AG08396 (cell line): Measurements from ENCODE around the gene PCDHA3.
A peak's percentile ranks its signal among the peaks of the same experiment; 100 is the strongest.
"Not testable (repeated sequence)": the region's sequence is repeated elsewhere in the genome, so short reads cannot be mapped to it uniquely, and the experiment has no call there.

ENCODE experiments used
- DNase-seq: peaks from one replicate; pipeline ENCODE4 v3.0.0; 2012; ENCODE audit warnings: low spot score, mixed read lengths

Gene PCDHA3

DNA sequence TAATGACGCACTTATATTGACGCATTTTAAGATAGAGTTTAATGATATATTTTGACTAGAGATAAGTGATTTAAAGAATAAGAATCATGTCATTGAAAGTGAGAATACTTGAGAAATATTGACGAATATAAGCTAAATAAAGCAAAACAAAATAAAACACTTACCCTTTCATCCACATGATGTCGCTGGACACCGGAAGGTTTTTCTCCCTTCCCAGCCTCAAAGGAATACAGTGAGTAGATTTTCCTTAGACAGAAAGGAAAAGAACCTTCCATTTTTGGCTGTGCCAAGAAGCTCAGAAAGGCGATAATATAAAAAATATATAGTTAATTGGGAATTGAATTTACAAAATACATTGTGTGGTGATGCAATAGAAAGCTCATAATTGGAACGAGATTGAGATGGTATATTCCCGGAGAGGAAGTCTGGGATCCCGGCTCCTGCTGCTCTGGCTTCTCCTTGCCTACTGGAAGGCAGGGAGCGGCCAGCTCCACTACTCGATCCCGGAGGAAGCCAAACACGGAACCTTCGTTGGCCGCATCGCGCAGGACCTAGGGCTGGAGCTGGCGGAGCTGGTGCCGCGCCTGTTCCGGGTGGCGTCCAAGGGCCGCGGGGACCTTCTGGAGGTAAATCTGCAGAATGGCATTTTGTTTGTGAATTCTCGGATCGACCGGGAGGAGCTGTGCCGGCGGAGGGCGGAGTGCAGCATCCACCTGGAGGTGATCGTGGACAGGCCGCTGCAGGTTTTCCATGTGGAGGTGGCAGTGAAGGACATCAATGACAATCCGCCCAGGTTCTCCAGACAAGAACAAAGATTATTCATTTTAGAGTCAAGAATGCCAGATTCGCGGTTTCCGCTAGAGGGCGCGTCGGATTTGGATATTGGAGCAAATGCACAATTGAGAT lies 20.8 kb downstream of the PCDHA3 start, which contains the start of gene PCDHA5:
TSS of gene PCDHA5 (plus strand) at position 239 of the 906 bp plus-strand sequence.
- peak; percentile 41 for DNase-seq

DNA sequence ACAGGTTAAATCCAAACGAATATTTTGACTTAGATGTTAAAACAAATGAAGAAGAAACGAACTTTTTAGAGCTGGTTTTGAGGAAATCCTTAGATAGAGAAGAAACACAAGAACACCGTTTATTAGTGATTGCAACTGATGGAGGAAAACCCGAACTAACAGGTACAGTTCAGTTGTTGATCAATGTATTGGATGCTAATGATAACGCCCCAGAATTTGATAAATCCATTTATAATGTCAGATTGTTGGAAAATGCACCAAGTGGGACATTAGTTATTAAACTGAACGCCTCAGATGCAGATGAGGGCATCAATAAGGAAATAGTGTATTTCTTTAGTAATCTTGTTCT lies 21.4 kb downstream of the PCDHA3 start:
- DNase-seq = no peak

DNA sequence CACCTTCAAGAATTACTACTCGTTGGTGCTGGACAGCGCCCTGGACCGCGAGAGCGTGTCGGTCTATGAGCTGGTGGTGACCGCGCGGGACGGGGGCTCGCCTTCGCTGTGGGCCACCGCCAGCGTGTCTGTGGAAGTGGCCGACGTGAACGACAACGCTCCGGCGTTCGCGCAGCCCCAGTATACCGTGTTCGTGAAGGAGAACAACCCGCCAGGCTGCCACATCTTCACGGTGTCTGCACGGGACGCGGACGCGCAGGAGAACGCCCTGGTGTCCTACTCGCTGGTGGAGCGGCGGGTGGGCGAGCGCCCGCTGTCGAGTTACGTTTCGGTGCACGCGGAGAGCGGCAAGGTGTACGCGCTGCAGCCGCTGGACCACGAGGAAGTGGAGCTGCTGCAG lies 22.1 kb downstream of the PCDHA3 start:
- not testable (repeated sequence) for DNase-seq

DNA sequence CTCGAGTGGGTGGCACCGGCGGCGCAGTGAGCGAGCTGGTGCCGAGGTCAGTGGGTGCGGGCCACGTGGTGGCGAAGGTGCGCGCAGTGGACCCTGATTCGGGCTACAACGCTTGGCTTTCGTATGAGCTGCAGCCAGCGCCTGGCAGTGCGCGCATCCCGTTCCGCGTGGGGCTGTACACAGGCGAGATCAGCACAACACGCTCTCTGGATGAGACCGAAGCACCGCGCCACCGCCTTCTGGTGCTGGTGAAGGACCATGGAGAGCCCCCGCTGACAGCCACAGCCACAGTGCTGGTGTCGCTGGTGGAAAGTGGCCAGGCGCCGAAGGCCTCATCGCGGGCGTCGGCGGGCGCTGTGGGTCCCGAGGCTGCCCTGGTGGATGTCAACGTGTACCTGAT lies 22.6 kb downstream of the PCDHA3 start:
- no peak for DNase-seq

DNA sequence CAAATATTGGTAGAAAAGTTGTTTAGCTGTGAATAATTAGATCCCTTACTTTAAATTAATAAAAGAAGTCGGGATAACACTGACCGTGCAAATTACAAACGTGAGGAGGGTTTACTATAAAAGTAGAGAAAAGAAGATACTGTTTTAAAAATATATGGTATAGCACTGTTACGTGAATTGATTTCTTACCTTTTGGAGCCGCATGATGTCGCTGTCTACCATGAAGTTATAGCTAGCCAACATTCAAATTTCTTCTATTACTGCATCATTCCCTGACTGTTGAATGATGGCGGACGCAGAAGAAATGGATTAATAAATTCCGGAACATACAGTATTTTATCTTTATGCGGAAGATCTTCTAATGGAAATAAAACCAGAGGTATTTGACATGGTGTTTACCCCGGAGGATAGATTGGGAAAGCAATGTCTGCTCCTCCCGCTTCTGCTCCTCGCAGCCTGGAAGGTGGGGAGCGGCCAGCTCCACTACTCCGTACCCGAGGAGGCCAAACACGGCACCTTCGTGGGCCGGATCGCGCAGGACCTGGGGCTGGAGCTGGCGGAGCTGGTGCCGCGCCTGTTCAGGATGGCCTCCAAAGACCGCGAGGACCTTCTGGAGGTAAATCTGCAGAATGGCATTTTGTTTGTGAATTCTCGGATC lies 27.0 kb downstream of the PCDHA3 start, which contains the start of gene PCDHA6:
TSS of gene PCDHA6 (plus strand) at position 257 of the 658 bp plus-strand sequence. CDS start at position 389, 132 bp downstream.
- DNase-seq = no peak

DNA sequence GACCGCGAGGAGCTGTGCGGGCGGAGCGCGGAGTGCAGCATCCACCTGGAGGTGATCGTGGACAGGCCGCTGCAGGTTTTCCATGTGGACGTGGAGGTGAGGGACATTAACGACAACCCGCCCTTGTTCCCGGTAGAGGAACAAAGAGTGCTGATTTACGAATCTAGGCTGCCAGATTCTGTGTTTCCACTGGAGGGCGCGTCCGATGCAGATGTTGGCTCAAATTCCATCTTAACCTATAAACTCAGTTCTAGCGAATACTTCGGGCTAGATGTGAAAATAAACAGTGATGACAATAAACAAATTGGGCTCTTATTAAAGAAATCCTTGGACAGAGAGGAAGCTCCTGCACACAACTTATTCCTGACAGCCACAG lies 27.5 kb downstream of the PCDHA3 start:
- DNase-seq = no peak

DNA sequence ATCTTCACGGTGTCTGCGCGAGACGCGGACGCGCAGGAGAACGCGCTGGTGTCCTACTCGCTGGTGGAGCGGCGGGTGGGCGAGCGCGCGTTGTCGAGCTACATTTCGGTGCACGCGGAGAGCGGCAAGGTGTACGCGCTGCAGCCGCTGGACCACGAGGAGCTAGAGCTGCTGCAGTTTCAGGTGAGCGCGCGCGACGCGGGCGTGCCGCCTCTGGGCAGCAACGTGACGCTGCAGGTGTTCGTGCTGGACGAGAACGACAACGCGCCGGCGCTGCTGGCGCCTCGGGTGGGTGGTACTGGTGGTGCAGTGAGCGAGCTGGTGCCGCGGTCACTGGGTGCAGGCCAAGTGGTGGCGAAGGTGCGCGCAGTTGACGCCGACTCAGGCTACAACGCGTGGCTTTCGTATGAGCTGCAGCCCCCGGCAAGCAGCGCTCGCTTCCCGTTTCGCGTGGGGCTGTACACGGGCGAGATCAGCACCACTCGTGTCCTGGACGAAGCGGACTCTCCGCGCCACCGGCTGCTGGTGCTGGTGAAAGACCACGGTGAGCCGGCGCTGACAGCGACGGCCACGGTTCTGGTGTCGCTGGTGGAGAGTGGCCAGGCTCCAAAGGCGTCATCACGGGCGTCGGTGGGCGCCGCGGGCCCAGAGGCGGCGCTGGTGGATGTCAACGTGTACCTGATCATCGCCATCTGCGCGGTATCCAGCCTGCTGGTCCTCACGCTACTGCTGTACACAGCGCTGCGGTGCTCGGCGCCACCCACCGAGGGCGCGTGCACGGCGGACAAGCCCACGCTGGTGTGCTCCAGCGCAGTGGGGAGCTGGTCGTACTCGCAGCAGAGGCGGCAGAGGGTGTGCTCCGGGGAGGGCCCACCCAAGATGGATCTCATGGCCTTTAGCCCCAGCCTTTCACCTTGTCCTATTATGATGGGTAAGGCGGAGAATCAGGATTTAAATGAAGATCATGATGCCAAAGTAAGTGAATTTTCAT lies 28.9 kb downstream of the PCDHA3 start:
- DNase-seq = not testable (repeated sequence)

DNA sequence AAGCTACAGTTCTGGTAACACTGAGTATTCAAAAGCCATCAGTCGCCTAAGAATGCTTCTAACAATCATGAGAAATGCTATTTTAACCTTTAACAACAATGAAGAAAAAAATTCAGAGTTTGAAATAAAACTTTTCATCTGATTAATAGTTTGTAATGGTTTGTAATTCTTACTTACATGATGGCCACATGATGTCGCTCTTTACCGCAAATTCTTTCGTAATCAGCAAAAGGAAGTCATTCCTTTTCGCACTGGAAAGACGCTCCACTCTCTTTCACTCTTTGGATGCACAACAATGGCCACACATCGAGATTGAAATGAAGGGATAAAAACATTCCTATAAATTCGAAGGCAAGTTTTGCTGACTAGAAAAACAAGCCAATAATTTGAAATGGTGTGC lies 33.1 kb downstream of the PCDHA3 start, which contains the start of gene PCDHA7:
TSS of gene PCDHA7 (plus strand) at position 277 of the 400 bp plus-strand sequence. CDS start at position 392, 115 bp downstream.
- peak; percentile 26 for DNase-seq

DNA sequence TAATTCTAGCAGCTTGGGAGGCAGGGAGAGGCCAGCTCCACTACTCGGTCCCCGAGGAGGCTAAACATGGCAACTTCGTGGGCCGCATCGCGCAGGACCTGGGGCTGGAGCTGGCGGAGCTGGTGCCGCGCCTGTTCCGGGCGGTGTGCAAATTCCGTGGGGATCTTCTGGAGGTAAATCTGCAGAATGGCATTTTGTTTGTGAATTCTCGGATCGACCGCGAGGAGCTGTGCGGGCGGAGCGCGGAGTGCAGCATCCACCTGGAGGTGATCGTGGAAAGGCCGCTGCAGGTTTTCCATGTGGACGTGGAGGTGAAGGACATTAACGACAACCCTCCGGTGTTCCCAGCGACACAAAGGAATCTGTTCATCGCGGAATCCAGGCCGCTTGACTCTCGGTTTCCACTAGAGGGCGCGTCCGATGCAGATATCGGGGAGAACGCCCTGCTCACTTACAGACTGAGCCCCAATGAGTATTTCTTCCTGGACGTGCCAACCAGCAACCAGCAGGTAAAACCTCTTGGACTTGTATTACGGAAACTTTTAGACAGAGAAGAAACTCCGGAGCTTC lies 33.7 kb downstream of the PCDHA3 start:
- DNase-seq = not testable (repeated sequence)

DNA sequence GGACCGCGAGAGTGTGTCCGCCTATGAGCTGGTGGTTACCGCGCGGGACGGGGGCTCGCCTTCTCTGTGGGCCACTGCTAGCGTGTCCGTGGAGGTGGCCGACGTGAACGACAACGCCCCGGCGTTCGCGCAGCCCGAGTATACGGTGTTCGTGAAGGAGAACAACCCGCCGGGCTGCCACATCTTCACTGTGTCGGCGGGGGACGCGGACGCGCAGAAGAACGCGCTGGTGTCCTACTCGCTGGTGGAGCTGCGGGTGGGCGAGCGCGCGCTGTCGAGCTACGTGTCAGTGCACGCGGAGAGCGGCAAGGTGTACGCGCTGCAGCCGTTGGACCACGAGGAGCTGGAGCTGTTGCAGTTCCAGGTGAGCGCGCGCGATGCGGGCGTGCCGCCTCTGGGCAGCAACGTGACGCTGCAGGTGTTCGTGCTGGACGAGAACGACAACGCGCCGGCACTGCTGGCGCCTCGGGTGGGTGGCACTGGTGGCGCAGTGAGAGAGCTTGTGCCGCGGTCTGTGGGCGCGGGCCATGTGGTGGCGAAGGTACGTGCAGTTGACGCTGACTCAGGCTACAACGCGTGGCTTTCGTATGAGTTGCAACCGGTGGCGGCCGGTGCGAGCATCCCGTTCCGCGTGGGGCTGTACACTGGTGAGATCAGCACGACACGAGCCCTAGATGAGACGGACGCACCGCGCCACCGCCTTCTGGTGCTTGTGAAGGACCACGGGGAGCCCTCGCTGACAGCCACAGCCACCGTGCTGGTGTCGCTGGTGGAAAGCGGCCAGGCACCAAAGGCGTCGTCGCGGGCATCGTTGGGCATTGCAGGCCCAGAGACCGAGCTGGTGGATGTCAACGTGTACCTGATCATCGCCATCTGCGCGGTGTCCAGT lies 35.0 kb downstream of the PCDHA3 start:
- no peak for DNase-seq

DNA sequence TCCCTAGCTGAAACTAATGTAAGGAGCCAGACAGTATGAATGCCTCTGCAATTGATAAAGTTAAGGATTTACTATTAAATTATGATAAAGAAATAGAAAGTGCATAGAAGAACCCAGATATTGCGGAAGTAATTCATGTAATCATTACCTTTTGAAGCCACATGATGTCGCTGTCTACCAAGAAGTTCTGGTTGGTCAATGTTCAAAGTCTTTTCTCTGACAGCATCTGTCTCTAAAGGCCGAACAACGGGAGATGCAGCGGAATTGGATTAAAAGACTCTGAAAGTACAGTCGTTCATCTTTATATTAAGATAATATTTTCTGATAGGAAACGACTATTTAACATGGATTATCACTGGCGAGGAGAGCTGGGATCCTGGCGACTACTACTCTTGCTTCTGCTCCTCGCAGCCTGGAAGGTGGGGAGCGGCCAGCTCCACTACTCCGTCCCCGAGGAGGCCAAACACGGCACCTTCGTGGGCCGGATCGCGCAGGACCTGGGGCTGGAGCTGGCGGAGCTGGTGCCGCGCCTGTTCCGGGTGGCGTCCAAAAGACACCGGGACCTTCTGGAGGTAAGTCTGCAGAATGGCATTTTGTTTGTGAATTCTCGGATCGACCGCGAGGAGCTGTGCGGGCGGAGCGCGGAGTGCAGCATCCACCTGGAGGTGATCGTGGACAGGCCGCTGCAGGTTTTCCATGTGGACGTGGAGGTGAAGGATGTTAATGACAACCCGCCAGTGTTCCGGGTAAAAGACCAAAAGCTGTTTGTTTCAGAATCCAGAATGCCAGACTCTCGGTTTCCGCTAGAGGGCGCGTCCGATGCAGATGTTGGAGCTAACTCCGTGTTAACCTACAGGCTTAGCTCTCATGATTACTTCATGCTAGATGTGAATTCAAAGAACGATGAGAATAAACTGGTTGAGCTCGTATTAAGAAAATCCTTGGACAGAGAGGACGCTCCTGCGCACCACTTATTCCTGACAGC lies 40.4 kb downstream of the PCDHA3 start, which contains the start of gene PCDHA8:
TSS of gene PCDHA8 (plus strand) at position 210 of the 985 bp plus-strand sequence. CDS start at position 345, 135 bp downstream.
- DNase-seq = no peak

DNA sequence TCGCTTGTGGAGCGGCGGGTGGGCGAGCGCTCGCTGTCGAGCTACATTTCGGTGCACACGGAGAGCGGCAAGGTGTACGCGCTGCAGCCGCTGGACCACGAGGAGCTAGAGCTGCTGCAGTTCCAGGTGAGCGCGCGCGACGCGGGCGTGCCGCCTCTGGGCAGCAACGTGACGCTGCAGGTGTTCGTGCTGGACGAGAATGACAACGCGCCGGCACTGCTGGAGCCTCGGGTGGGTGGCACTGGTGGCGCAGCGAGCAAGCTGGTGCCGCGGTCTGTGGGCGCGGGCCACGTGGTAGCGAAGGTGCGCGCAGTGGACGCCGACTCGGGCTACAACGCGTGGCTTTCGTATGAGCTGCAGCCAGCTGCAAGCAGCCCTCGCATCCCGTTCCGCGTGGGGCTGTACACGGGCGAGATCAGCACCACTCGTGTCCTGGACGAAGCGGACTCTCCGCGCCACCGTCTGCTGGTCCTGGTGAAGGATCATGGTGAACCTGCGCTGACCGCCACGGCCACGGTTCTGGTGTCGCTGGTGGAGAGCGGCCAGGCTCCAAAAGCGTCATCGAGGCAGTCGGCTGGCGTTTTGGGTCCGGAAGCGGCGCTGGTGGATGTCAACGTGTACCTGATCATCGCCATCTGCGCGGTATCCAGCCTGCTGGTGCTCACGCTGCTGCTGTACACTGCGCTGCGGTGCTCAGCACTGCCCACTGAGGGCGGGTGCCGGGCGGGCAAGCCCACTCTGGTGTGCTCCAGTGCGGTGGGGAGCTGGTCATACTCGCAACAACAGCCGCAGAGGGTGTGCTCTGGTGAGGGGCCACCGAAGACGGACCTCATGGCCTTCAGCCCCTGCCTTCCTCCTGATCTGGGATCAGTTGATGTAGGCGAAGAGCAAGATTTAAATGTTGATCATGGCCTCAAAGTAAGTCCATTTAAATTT lies 42.2 kb downstream of the PCDHA3 start:
- DNase-seq = no peak

DNA sequence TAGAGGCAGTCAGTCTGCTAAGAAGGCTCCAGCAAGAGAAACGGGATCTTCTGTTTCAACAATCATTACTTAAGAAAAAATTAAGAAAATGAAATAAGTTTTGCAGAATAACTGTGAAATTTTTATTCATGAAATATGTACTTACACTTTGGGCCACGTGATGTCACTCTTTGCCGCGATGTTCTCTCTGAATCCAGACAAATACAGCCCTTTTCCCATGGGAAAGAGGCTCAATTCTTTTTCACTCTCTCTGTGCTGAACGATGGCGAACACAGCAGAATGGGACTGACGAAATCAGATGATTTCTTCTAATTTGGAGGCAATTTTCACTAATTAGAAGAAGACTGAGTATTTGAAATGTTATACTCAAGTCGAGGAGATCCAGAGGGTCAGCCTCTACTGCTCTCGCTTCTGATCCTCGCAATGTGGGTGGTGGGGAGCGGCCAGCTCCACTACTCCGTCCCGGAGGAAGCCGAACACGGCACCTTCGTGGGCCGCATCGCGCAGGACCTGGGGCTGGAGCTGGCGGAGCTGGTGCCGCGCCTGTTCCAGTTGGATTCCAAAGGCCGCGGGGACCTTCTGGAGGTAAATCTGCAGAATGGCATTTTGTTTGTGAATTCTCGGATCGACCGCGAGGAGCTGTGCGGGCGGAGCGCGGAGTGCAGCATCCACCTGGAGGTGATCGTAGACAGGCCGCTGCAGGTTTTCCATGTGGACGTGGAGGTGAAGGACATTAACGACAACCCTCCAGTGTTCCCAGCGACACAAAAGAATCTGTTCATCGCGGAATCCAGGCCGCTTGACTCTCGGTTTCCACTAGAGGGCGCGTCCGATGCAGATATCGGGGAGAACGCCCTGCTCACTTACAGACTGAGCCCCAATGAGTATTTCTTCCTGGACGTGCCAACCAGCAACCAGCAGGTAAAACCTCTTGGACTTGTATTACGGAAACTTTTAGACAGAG lies 47.6 kb downstream of the PCDHA3 start, which contains the start of gene PCDHA9:
TSS of gene PCDHA9 (plus strand) at position 244 of the 964 bp plus-strand sequence. CDS start at position 358, 114 bp downstream.
- DNase-seq = not testable (repeated sequence)

DNA sequence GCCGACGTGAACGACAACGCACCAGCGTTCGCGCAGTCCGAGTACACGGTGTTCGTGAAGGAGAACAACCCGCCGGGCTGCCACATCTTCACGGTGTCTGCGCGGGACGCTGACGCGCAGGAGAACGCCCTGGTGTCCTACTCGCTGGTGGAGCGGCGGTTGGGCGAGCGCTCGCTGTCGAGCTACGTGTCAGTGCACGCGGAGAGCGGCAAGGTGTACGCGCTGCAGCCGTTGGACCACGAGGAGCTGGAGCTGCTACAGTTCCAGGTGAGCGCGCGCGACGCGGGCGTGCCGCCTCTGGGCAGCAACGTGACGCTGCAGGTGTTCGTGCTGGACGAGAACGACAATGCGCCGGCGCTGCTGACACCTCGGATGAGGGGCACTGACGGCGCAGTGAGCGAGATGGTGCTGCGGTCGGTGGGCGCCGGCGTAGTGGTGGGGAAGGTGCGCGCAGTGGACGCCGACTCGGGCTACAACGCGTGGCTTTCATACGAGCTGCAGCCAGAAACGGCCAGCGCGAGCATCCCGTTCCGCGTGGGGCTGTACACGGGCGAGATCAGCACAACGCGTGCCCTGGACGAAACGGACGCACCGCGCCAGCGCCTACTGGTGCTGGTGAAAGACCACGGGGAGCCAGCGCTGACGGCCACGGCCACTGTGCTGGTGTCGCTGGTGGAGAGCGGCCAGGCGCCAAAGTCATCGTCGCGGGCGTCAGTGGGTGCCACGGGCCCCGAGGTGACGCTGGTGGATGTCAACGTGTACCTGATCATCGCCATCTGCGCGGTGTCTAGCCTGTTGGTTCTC lies 49.2 kb downstream of the PCDHA3 start:
- DNase-seq = not testable (repeated sequence)
